Osteoblast (primary cell): Measurements from ENCODE around the gene H3-3A. TPM values are rescaled to one million over a fixed set of nuclear protein-coding genes. Genes with fewer than 3 reads are reported as not detected.

Experiments used
- DNase-seq: peaks from one replicate; pipeline ENCODE4 v3.0.0; 2011; ENCODE audit warnings: low spot score, mixed read lengths; ENCODE audit not compliant: insufficient read length; ENCODE audit errors: missing footprints
- H2AFZ ChIP-seq: 2 replicates; pipeline ENCODE4 v1.6.0; 2011; ENCODE audit warnings: mild to moderate bottlenecking, low read length
- H3K27ac ChIP-seq: 2 replicates; pipeline ENCODE4 v1.5.1; 2011; ENCODE audit warnings: mild to moderate bottlenecking, low read depth, low read length, moderate library complexity
- H3K27me3 ChIP-seq: 2 replicates; pipeline ENCODE4 v1.6.0; 2012; ENCODE audit warnings: mild to moderate bottlenecking, control low read depth, inconsistent platforms, low read length, moderate library complexity; ENCODE audit not compliant: insufficient read depth
- H3K36me3 ChIP-seq: 2 replicates; pipeline ENCODE4 v1.5.1; 2011; ENCODE audit warnings: mild to moderate bottlenecking, low read length, control low read depth, moderate library complexity; ENCODE audit not compliant: insufficient read depth
- H3K4me1 ChIP-seq: 2 replicates; pipeline ENCODE4 v1.5.1; 2011; ENCODE audit warnings: mild to moderate bottlenecking, low read length, control low read depth, moderate library complexity; ENCODE audit not compliant: insufficient read depth
- H3K4me2 ChIP-seq: 2 replicates; pipeline ENCODE4 v1.6.0; 2011; ENCODE audit warnings: mild to moderate bottlenecking, low read length; ENCODE audit not compliant: insufficient read depth
- H3K4me3 ChIP-seq: fragments of 200-600 bp; sonication (generic); 3 replicates; pipeline ENCODE4 v1.5.1; 2012; ENCODE audit warnings: mild to moderate bottlenecking, low read length, inconsistent platforms; ENCODE audit not compliant: insufficient read depth
- H3K79me2 ChIP-seq: 2 replicates; pipeline ENCODE4 v1.6.0; 2012; ENCODE audit warnings: mild to moderate bottlenecking, low read length, control low read depth, inconsistent platforms; ENCODE audit not compliant: insufficient read depth
- H3K9me3 ChIP-seq: 2 replicates; pipeline ENCODE4 v1.5.1; 2011; ENCODE audit warnings: low read depth, low read length, control low read depth
- H4K20me1 ChIP-seq: 2 replicates; pipeline ENCODE4 v1.6.0; 2012; ENCODE audit warnings: mild to moderate bottlenecking, low read length, control low read depth; ENCODE audit not compliant: insufficient read depth
- CTCF ChIP-seq: IDR thresholded peaks from 2 replicates; pipeline ENCODE4 v1.5.1; 2011; ENCODE audit warnings: mild to moderate bottlenecking, low read depth, low read length, moderate library complexity; ENCODE audit errors: extremely low read depth
- total RNA-seq: library from RNA; depleted of rRNA; stranded (reverse); fragments of >200 nt; gene quantifications from 2 replicates; pipeline ENCODE4 v1.2.3, GENCODE V29; 2012

Gene H3-3A
- total RNA-seq, 1 donor = 127 TPM

DNA sequence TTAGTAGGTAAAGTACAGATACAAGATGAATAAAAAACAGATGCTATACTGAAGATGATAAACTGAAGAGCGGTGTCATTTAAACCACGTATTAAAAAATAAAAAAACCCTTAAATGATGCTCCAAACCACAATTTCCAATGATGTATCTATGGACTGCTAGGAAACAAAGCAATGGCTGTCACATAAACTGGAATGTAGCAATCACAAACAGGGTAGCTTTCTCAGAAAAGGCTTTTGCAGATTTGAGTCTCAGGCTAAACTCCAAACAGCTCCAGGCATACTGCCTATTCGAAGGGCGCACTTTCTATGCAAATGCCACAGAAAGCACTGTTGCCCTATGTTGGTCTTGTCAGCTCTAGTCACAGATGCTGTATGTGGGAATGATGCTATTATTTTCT is 12.4 kb upstream of the H3-3A start:
- Histone ChIP-seq H3K4me1 (peaks cover 20% of the 10 kb centered on the region), H3K36me3 (no peaks in the 10 kb centered on the region), H3K27me3 (peaks cover 4% of the 10 kb centered on the region), H3K4me3 (no peak overlapping the region), H2AFZ (no peak overlapping the region), H3K27ac (no peak overlapping the region), H4K20me1 (no peaks in the 10 kb centered on the region), H3K4me2 (no peak overlapping the region), H3K79me2 (no peaks in the 10 kb centered on the region), H3K9me3 (no peaks in the 10 kb centered on the region)
- TF ChIP-seq CTCF = no peak
- no peak for DNase-seq

DNA sequence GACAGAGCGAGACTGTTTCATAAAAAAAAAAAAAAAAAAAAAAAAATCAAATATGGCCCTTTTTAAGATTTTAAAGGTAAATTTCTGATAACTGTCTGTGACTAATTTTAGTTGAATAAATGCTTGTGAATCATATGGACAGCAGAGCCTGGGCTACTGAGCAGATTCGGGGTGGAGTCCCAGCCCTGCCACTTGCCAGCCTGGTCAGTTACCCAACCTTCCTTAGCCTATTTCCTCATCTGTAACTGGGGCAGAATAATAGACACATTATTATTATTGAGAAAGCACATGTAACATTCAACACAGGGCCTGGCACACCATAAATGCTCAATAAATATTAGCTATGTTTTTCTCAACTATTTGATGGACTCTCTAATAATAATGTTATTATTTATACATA is 11.2 kb upstream of the H3-3A start:
- Histone ChIP-seq H3K36me3 (no peaks in the 10 kb centered on the region), H3K79me2 (no peaks in the 10 kb centered on the region), H3K4me2 (no peak overlapping the region), H3K4me3 (no peak overlapping the region), H3K27ac (no peak overlapping the region), H2AFZ (no peak overlapping the region), H3K9me3 (no peaks in the 10 kb centered on the region), H3K4me1 (peaks cover 13% of the 10 kb centered on the region), H3K27me3 (peaks cover 4% of the 10 kb centered on the region), H4K20me1 (no peaks in the 10 kb centered on the region)
- TF ChIP-seq CTCF = no peak
- peak; percentile 48 for DNase-seq

DNA sequence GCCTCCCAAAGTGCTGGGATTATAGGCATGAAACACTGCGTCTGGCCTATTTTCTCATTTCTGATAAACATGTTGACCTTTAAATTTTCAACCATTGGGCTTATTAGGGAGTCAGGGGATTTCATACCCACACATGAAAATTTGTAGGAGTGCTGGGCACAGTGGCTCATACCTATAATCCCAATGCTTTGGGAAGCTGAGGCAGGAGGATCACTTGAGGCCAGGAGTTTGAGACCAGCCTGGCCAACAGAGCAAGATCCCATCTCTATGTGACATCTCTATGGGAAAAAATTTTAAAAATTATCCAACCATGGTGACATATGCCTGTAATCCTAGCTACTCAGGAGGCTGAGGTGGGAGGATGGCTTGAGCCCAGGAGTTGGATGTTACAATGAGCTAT is 10.5 kb upstream of the H3-3A start:
- H3K79me2 ChIP-seq = no peaks in the 10 kb centered on the region
- no peaks in the 10 kb centered on the region for H3K9me3 ChIP-seq
- no peak overlapping the region for H3K4me2 ChIP-seq

More for the DNA sequence above, 10.5 kb upstream of the H3-3A start:
- peaks cover under 1% of the 10 kb centered on the region for H3K27me3 ChIP-seq
- H3K27ac ChIP-seq = no peak overlapping the region
- TF ChIP-seq CTCF = no peak
- no peak for DNase-seq
- no peaks in the 10 kb centered on the region for H4K20me1 ChIP-seq
- no peak overlapping the region for H2AFZ ChIP-seq
- no peak overlapping the region for H3K4me3 ChIP-seq
- no peaks in the 10 kb centered on the region for H3K36me3 ChIP-seq
- peaks cover 6% of the 10 kb centered on the region for H3K4me1 ChIP-seq
